ENCODE data around the gene WDR59.
A peak's percentile ranks its signal among the peaks of the same experiment; 100 is the strongest.
"Not testable (repeated sequence)": the region's sequence is repeated elsewhere in the genome, so short reads cannot be mapped to it uniquely, and the experiment has no call there.

Gene WDR59, protein sequence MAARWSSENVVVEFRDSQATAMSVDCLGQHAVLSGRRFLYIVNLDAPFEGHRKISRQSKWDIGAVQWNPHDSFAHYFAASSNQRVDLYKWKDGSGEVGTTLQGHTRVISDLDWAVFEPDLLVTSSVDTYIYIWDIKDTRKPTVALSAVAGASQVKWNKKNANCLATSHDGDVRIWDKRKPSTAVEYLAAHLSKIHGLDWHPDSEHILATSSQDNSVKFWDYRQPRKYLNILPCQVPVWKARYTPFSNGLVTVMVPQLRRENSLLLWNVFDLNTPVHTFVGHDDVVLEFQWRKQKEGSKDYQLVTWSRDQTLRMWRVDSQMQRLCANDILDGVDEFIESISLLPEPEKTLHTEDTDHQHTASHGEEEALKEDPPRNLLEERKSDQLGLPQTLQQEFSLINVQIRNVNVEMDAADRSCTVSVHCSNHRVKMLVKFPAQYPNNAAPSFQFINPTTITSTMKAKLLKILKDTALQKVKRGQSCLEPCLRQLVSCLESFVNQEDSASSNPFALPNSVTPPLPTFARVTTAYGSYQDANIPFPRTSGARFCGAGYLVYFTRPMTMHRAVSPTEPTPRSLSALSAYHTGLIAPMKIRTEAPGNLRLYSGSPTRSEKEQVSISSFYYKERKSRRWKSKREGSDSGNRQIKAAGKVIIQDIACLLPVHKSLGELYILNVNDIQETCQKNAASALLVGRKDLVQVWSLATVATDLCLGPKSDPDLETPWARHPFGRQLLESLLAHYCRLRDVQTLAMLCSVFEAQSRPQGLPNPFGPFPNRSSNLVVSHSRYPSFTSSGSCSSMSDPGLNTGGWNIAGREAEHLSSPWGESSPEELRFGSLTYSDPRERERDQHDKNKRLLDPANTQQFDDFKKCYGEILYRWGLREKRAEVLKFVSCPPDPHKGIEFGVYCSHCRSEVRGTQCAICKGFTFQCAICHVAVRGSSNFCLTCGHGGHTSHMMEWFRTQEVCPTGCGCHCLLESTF

DNA sequence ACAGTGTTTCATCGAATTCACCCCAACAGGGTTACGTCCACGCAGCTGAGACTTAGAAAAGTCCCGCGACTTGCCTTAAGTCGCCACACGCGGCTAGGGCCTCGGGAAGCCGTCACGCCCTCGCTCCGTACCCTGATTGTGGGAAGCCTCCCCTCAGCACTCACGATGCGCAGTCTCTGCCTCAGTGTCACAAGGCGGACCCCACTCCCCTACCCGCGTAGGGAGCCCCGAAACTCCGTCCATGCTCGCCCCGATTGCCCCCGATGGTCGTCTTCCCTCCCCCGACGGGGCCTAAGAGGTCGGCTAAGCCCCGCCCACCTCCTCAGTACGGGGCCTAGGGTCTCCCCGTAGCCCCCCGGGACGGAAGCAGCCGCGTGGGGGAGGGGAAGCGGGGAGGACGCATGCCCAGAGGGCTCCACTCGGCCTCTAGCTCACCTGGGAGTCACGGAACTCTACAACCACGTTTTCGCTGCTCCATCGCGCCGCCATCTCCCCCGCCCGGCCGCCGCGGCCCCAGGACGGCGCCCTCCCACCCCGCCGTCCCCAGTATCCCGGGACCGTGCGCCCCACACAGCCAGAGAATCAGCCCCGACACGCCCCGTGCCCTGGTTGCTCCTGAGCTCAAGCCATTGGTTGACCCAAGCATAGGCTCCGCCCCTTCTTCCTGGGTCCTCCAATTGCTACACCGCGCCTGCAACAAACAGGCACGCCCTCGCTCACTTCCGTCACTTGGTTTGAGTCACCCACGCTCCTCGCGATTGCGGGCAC lies at the start of gene WDR59:
Gene WDR59 (minus strand): TSS at position 595 of the 768 bp plus-strand sequence. CDS start 106 bp downstream, at position 489.
- Mint-ChIP-seq H3K36me3 (ENCODE audit: low read depth) (no peaks in the 10 kb centered on the region), H3K4me3 (peak within 1 kb of the TSS; percentile 82), H3K4me1 (ENCODE audit: low read depth) (peaks cover 22% of the 10 kb centered on the region), H3K27me3 (peaks cover 3% of the 10 kb centered on the region), H3K9me3 (no peaks in the 10 kb centered on the region), H3K27ac (peak within 1 kb of the TSS; percentile 82)
- intact Hi-C loops (cut with micrococcal nuclease) = loop anchor here (1.0 kb wide), 1 partner anchor 164 kb away; the partner anchor contains the start of gene ZFP1

DNA sequence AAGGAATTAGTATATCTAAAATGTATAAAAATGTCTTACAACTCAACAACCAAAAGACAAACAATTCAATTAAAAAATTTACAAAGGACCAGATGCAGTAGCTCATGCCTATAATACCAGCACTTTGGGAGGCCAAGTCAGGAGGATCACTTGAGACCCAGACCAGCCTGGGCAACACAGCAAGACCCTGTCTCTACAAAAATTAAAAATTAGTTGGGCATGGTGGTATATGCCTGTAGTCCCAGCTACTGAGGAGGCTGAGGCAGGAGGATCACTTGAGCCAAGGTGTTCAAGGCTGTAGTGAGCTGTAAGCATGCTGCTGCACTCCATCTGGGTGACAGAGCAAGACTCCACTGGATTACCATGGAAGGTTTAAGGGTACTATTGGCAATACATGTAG lies 47.7 kb upstream of the WDR59 start:
- intact Hi-C loops (cut with micrococcal nuclease) = no loop called here
- Mint-ChIP-seq H3K36me3 (ENCODE audit: low read depth) (no peaks in the 10 kb centered on the region), H3K27me3 (no peaks in the 10 kb centered on the region), H3K9me3 (peaks cover 13% of the 10 kb centered on the region), H3K27ac (no peak overlapping the region), H3K4me3 (no peak overlapping the region), H3K4me1 (ENCODE audit: low read depth) (peaks cover 22% of the 10 kb centered on the region)

DNA sequence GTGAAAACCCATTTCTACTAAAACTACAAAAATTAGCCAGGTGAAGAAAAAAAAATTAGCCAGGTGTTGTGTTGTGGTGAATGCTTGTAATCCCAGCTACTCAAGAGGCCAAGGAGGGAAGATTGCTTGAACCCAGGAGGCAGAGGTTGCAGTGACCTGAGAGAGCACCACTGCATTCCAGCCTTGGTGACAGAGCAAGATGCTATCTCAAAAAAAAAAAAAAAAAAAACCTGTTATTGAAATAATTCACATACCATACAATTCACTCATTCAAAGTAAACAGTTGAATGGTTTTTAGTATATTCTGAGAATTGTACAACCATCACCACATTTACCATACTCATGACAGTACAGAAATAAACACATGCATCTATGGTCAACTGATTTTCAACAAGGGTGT lies 44.9 kb upstream of the WDR59 start:
- intact Hi-C loops (cut with micrococcal nuclease) = no loop called here
- Mint-ChIP-seq H3K36me3 (ENCODE audit: low read depth) (no peaks in the 10 kb centered on the region), H3K4me3 (no peak overlapping the region), H3K27ac (no peak overlapping the region), H3K27me3 (no peaks in the 10 kb centered on the region), H3K9me3 (no peaks in the 10 kb centered on the region), H3K4me1 (ENCODE audit: low read depth) (peaks cover 14% of the 10 kb centered on the region)

DNA sequence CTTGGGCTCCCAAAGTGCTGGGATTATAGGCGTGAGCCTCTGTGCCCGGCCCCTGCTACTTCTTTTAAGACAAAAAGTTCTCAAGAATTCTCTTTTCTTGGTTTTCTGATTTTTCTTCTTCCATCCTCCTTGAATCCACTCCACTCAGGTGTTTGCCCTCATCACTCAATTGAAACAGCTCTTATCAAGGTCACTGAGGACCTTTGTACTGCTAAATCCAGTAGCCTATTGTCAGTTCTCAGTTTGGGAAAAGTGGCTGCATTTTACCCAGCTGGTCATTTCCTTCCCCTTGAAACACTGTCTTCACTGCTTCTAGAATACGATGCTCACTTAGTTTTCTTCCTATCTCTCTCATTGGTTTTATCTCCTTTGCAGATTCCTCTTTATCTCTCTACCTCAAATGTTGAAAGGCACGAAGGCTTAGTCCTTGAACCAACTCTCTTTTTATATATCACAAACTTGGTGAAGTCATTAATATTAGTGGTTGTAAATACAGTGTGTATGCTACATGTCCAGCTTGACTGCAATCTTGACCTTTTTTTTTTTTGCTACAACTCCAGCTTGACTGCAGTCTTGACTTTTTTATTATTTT lies 43.7 kb upstream of the WDR59 start:
- H3K27me3 Mint-ChIP-seq = no peaks in the 10 kb centered on the region
- intact Hi-C loops (cut with micrococcal nuclease) = no loop called here
- H3K9me3 Mint-ChIP-seq = no peaks in the 10 kb centered on the region
- no peak overlapping the region for H3K27ac Mint-ChIP-seq
- H3K36me3 Mint-ChIP-seq (ENCODE audit: low read depth) = no peaks in the 10 kb centered on the region
- H3K4me1 Mint-ChIP-seq (ENCODE audit: low read depth) = peaks cover 12% of the 10 kb centered on the region
- no peak overlapping the region for H3K4me3 Mint-ChIP-seq

DNA sequence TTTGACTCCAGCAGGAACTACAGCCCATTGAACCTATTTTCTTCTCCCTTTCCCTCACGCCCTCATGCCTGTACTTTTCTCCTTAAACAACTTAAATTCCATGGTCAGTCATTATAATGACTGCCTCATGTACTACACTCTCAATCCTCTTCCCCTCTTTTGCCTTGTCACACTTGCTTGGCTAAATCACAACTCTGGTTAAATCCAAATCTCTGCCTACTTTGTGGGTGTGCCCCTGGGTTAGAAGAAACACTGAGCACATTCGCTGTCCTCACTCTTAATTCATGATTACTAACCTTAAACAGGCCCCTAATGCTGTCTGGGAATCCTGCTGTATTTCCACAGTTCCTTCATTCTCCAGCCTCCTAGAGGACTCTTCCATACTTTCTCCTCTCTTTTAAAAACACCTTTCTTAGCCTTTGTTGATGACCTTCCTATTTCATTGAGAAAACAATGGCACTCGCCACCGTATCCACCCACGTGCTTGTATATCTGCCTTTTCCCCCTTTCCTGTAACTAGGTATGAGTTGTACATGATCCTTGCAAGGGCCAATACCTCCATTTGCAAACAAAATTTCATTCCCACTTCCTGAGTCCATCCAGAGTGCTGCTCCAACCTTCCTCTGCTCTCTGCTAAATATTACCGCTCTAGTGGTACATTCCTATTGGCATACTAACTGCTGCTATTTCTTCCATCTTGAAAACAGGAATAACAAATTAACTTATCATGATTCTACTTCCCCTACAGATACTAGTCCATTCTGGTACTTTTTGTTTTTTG lies 42.8 kb upstream of the WDR59 start:
- Mint-ChIP-seq H3K4me1 (ENCODE audit: low read depth) (peaks cover 18% of the 10 kb centered on the region), H3K9me3 (no peaks in the 10 kb centered on the region), H3K27me3 (no peaks in the 10 kb centered on the region), H3K36me3 (ENCODE audit: low read depth) (no peaks in the 10 kb centered on the region), H3K27ac (no peak overlapping the region), H3K4me3 (no peak overlapping the region)
- intact Hi-C loops (cut with micrococcal nuclease) = no loop called here

GRCh38 chr16:75026892-75027391 lies 42.0 kb upstream of the WDR59 start:
- no peaks in the 10 kb centered on the region for H3K27me3 Mint-ChIP-seq
- peaks cover 2% of the 10 kb centered on the region for H3K36me3 Mint-ChIP-seq (ENCODE audit: low read depth)
- no peak overlapping the region for H3K4me3 Mint-ChIP-seq
- H3K4me1 Mint-ChIP-seq (ENCODE audit: low read depth) = peaks cover 19% of the 10 kb centered on the region
- intact Hi-C loops (cut with micrococcal nuclease) = no loop called here
- H3K9me3 Mint-ChIP-seq = peaks cover 3% of the 10 kb centered on the region
- H3K27ac Mint-ChIP-seq = no peak overlapping the region

DNA sequence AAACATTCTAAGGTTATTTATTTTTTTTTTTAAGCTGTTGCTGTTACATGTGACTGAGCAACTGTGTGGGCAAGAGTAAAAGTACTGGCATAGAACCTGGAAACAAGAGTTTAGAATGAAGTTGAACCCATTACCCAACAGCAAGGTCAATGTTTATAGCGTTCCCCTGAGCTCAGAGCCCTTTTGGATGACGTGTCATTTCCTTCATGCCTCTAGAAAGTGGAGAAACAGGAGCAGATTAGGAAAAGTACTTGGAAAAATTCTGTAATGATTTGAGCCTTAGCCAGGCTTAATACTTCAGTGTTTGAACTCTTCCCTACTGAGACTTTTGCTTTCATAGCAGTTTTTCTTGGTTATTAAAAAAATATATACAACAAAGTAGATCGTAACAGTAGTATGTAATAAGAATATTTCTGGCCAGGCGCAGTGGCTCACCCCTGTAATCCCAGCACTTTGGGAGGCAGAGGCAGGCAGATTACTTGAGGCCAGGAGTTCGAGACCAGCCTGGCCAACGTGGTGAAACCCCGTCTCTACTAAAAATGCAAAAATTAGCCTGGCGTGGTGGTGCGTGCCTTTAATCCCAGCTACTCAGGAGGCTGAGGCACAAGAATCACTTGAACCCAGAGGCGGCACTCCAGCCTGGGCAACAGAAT lies 41.4 kb upstream of the WDR59 start:
- H3K4me3 Mint-ChIP-seq; H3K27me3 Mint-ChIP-seq; H3K9me3 Mint-ChIP-seq; H3K36me3 Mint-ChIP-seq (ENCODE audit: low read depth); H3K27ac Mint-ChIP-seq; intact Hi-C loops (cut with micrococcal nuclease): not testable (repeated sequence)
- H3K4me1 Mint-ChIP-seq (ENCODE audit: low read depth) = peaks cover 19% of the 10 kb centered on the region

DNA sequence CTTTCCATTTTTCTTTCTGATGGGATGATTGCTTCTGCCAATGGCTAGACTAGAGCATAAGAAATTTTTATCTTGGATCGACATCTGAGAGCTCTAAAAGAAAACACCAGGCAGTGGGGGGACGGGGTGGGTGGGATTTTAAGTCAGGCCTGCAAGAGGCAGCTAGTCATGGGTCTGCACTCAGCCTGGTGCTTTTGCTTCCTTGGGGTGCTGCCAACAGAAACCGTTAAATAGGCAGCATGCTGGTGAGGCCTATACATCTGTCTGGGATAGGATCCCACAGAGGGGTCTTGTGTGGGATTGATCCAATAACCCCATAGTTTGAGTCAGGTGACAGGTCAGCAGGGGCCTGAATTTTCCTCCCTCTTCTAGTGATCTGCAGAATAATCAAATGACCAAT lies 40.8 kb upstream of the WDR59 start:
- no peaks in the 10 kb centered on the region for H3K27me3 Mint-ChIP-seq
- no peak overlapping the region for H3K4me3 Mint-ChIP-seq
- H3K4me1 Mint-ChIP-seq (ENCODE audit: low read depth) = peaks cover 19% of the 10 kb centered on the region
- H3K27ac Mint-ChIP-seq = peak overlapping the region; percentile 36
- intact Hi-C loops (cut with micrococcal nuclease) = no loop called here
- peaks cover 15% of the 10 kb centered on the region for H3K9me3 Mint-ChIP-seq
- peaks cover 14% of the 10 kb centered on the region for H3K36me3 Mint-ChIP-seq (ENCODE audit: low read depth)

DNA sequence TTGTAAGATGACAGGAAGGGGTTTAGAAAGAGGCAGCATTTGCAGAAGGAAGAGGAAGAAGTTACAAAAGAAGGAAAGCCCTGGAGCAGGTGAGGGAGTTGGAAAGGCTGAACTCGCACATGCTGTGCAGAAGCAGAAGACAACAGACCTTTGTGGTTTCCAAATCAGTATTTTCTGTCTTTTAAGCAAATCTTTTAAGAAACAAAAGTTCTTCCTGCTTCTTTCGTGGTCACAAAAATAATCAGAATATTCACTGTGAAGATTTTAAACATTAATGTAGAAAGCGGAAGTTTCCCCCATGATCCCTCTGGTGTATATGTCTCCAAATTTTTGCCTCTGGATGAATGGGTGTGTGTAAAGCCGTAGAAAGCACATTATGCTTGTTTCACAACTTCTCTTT lies 39.7 kb upstream of the WDR59 start:
- Mint-ChIP-seq H3K4me1 (ENCODE audit: low read depth) (peaks cover 19% of the 10 kb centered on the region), H3K9me3 (peaks cover 20% of the 10 kb centered on the region), H3K27me3 (no peaks in the 10 kb centered on the region), H3K27ac (peak overlapping the region; percentile 67), H3K4me3 (peak overlapping the region; percentile 20), H3K36me3 (ENCODE audit: low read depth) (peaks cover 20% of the 10 kb centered on the region)
- intact Hi-C loops (cut with micrococcal nuclease) = no loop called here

GRCh38 chr16:75024182-75024581 lies 39.3 kb upstream of the WDR59 start:
- H3K27ac Mint-ChIP-seq = peak overlapping the region; percentile 67
- H3K4me1 Mint-ChIP-seq (ENCODE audit: low read depth) = peaks cover 19% of the 10 kb centered on the region
- peaks cover 20% of the 10 kb centered on the region for H3K9me3 Mint-ChIP-seq
- intact Hi-C loops (cut with micrococcal nuclease) = no loop called here
- H3K36me3 Mint-ChIP-seq (ENCODE audit: low read depth) = peaks cover 20% of the 10 kb centered on the region
- peak overlapping the region; percentile 20 for H3K4me3 Mint-ChIP-seq
- H3K27me3 Mint-ChIP-seq = no peaks in the 10 kb centered on the region

- Mint-ChIP-seq H3K9me3 (peaks cover 20% of the 10 kb centered on the region), H3K27ac (no peak overlapping the region), H3K4me1 (ENCODE audit: low read depth) (peaks cover 26% of the 10 kb centered on the region), H3K27me3 (no peaks in the 10 kb centered on the region), H3K4me3 (no peak overlapping the region), H3K36me3 (ENCODE audit: low read depth) (peaks cover 20% of the 10 kb centered on the region)
- intact Hi-C loops (cut with micrococcal nuclease) = no loop called here
Observed at GRCh38 chr16:75023009-75023408, 38.1 kb upstream of the WDR59 start.

DNA sequence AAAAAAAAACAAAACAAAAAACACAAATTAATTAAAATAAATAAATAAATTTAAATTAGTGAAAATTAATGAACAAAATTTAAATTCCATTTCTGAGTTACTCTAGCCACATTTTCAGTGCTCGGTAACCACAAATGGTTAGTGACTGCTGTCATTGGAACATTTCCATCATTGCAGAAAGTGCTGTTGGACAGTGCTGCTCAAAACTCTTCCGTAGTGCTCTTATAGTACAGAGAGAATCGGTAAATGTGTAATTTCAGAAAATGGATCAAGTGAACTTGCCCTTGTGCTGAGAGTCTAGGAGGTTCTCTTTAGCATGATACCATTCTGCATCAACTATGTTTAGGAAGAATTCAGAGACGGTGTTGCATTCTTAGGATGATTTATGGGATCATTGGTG lies 37.6 kb upstream of the WDR59 start:
- intact Hi-C loops (cut with micrococcal nuclease) = no loop called here
- Mint-ChIP-seq H3K4me1 (ENCODE audit: low read depth) (peaks cover 30% of the 10 kb centered on the region), H3K36me3 (ENCODE audit: low read depth) (peaks cover 20% of the 10 kb centered on the region), H3K27me3 (no peaks in the 10 kb centered on the region), H3K9me3 (peaks cover 20% of the 10 kb centered on the region), H3K27ac (no peak overlapping the region), H3K4me3 (no peak overlapping the region)
